C4-2B (cell line): ENCODE data around the gene UBA1.

Experiments
- H3K27ac ChIP-seq: fragments of 450-650 bp; 2 replicates; pipeline ENCODE4 v1.5.1; 2017
- CTCF ChIP-seq: fragments of 450-650 bp; conservative IDR thresholded peaks from 2 replicates; pipeline ENCODE4 v1.5.1; 2017; ENCODE audit warnings: mild to moderate bottlenecking
- ZFX ChIP-seq: fragments of 450-650 bp; IDR thresholded peaks from 2 replicates; pipeline ENCODE4 v1.6.1; 2017

UBA1 gene

GRCh38 chrX:47176101-47176740, 17.4 kb upstream of the UBA1 start:
- H3K27ac ChIP-seq = no peak overlapping the region
- no peak for TF ChIP-seq CTCF
- TF ChIP-seq ZFX = no peak

- TF ChIP-seq ZFX (no peak), CTCF (no peak)
- H3K27ac ChIP-seq = no peak overlapping the region
Measured at GRCh38 chrX:47177079-47177478, 16.6 kb upstream of the UBA1 start.

GRCh38 chrX:47178337-47178736, 15.3 kb upstream of the UBA1 start:
- TF ChIP-seq ZFX = no peak
- TF ChIP-seq CTCF = no peak
- no peak overlapping the region for H3K27ac ChIP-seq

- H3K27ac ChIP-seq = no peak overlapping the region
- TF ChIP-seq CTCF (no peak), ZFX (no peak)
Measured at GRCh38 chrX:47179221-47179927, 14.3 kb upstream of the UBA1 start.

DNA sequence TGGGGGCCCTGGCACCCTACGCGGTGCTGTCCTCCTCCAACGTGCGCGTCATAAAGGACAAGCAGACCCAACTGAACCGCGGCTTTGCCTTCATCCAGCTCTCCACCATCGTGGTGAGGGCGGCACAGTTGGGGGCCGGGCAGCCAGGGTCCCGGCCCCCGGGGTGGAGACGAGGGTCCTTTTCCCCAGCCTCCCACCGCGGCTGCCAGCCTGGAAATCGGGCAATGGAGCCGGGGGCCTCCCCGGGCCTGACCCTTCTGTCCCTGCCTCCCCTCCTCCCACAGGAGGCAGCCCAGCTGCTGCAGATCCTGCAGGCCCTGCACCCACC, 13.7 kb upstream of the UBA1 start:
- no peak overlapping the region for H3K27ac ChIP-seq
- TF ChIP-seq CTCF = no peak
- no peak for TF ChIP-seq ZFX

GRCh38 chrX:47180346-47180745, 13.3 kb upstream of the UBA1 start:
- TF ChIP-seq CTCF = no peak
- no peak for TF ChIP-seq ZFX
- no peak overlapping the region for H3K27ac ChIP-seq

DNA sequence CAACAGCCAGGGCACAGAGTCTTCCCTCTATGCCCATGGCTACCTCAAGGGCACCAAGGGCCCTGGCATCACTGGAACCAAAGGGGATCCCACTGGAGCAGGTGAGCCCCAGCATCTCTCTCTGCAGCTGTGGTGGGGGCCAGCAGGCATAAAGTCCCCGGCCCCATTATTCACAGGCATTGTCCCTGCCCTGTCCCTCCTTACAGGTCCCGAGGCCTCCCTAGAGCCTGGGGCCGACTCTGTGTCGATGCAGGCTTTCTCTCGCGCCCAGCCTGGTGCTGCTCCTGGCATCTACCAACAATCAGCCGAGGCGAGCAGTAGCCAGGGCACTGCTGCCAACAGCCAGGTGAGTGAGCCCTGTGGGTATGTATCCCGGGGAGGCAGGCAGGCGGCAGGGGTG, 12.3 kb upstream of the UBA1 start:
- TF ChIP-seq CTCF = no peak
- no peak for TF ChIP-seq ZFX
- H3K27ac ChIP-seq = no peak overlapping the region
